B cell (primary cell): ENCODE data around the gene SZT2. TPM values are rescaled to one million over a fixed set of nuclear protein-coding genes. Genes with fewer than 3 reads are reported as not detected.

Source experiments
- ATAC-seq: fragments of 200-7000 bp; cut with Tn5 transposase; one replicate; pipeline ENCODE4 v1.10.0; 2021; ENCODE audit warnings: low read depth, mild to moderate bottlenecking, moderate number of reproducible peaks, moderate library complexity
- CTCF ChIA-PET: fragments of 350-600 bp; sonication (Branson Sonifier 250); formaldehyde crosslinking; loops from one replicate; lab custom pipeline; 2021; ENCODE audit warnings: antibody characterized with exemption, inconsistent platforms; lab: Charles Lee
- POLR2A ChIA-PET: fragments of 350-600 bp; sonication (Branson Sonifier 250); formaldehyde crosslinking; loops from one replicate; lab custom pipeline; 2021; ENCODE audit warnings: antibody characterized with exemption; lab: Charles Lee
- DNase-seq: peaks from one replicate; pipeline ENCODE4 v3.0.0; 2013
- H2AFZ ChIP-seq: 2 replicates; pipeline ENCODE4 v1.6.1; 2012; ENCODE audit warnings: mild to moderate bottlenecking, low read depth, low read length; ENCODE audit not compliant: insufficient read depth, poor library complexity, severe bottlenecking
- H3K27ac ChIP-seq, 2 donors: 1 replicate in 1 of 2; 2 replicates in 1 of 2; pipeline ENCODE4 v1.5.1; 2012 to 2013; ENCODE audit warnings: low read length in 2 of 2, mild to moderate bottlenecking in 2 of 2, moderate library complexity in 1 of 2
- H3K27me3 ChIP-seq, 4 experiments: fragments of 200-600 bp in 1 of 4; sonication (generic) in 1 of 4; replicated peaks in 1 of 4; 1 replicate in 2 of 4; 2 replicates in 2 of 4; pipeline versions ENCODE4 v1.6.1 to v1.7.0; 2013 to 2016; ENCODE audit warnings: low read length in 3 of 4, mild to moderate bottlenecking in 2 of 4, mixed read lengths in 1 of 4, moderate library complexity in 1 of 4; ENCODE audit not compliant: insufficient read depth in 4 of 4, control insufficient read depth in 3 of 4; ENCODE audit errors: control extremely low read depth in 1 of 4
- H3K36me3 ChIP-seq, 2 experiments: replicated peaks in 1 of 2; 1 replicate in 1 of 2; 2 replicates in 1 of 2; pipeline versions ENCODE4 v1.6.1 to v1.7.1; 2013; ENCODE audit warnings: low read length in 1 of 2; ENCODE audit not compliant: insufficient read depth in 2 of 2, control insufficient read depth in 1 of 2; ENCODE audit errors: control extremely low read depth in 1 of 2, extremely low read depth in 1 of 2
- H3K4me1 ChIP-seq, 2 donors: fragments of 200-600 bp in 1 of 2; sonication (generic) in 1 of 2; 1 replicate in 1 of 2; 2 replicates in 1 of 2; pipeline versions ENCODE4 v1.5.1 to v1.6.1; 2013 to 2017; ENCODE audit warnings: low read length in 2 of 2; ENCODE audit not compliant: control insufficient read depth in 2 of 2, insufficient read depth in 2 of 2
- H3K4me2 ChIP-seq: replicated peaks from 2 replicates; pipeline ENCODE3; 2012; ENCODE audit warnings: mild to moderate bottlenecking, low read depth, low read length; ENCODE audit not compliant: poor library complexity, severe bottlenecking
- H3K4me3 ChIP-seq, 5 experiments: fragments of 200-600 bp in 1 of 5; sonication (generic) in 1 of 5; 1 replicate in 3 of 5; 2 replicates in 2 of 5; pipeline versions ENCODE4 v1.5.1 to v1.7.0; 2011 to 2016; ENCODE audit warnings: low read length in 4 of 5, mild to moderate bottlenecking in 4 of 5, low read depth in 2 of 5, control low read depth in 1 of 5, moderate library complexity in 1 of 5; ENCODE audit not compliant: insufficient read depth in 1 of 5; ENCODE audit errors: control extremely low read depth in 1 of 5, extremely low read depth in 1 of 5
- H3K79me2 ChIP-seq: fragments of 200-600 bp; sonication (generic); one replicate; pipeline ENCODE4 v1.6.0; 2016; ENCODE audit warnings: low read length; ENCODE audit not compliant: control insufficient read depth, insufficient read depth
- H3K9ac ChIP-seq: fragments of 200-600 bp; sonication (generic); 2 replicates; pipeline ENCODE4 v1.6.1; 2017; ENCODE audit warnings: mild to moderate bottlenecking, low read length, moderate library complexity
- H3K9me3 ChIP-seq, 3 donors: one replicate each; pipeline versions ENCODE4 v1.6.1 to v1.7.1; 2013; ENCODE audit warnings: low read length in 2 of 3; ENCODE audit not compliant: control insufficient read depth in 2 of 3, insufficient read depth in 1 of 3; ENCODE audit errors: control extremely low read depth in 1 of 3
- H4K20me1 ChIP-seq: 2 replicates; pipeline ENCODE4 v1.6.0; 2012; ENCODE audit warnings: mild to moderate bottlenecking, low read length; ENCODE audit not compliant: insufficient read depth, control insufficient read depth, poor library complexity, severe bottlenecking
- H3K27ac Mint-ChIP-seq: one replicate; pipeline ENCODE4 v1.8.0; 2021; ENCODE audit warnings: mixed read lengths
- H3K27me3 Mint-ChIP-seq: one replicate; pipeline ENCODE4 v1.8.0; 2021; ENCODE audit warnings: mixed read lengths
- H3K4me1 Mint-ChIP-seq: one replicate; pipeline ENCODE4 v1.8.0; 2021; ENCODE audit warnings: mixed read lengths
- H3K4me3 Mint-ChIP-seq: one replicate; pipeline ENCODE4 v1.8.0; 2021; ENCODE audit warnings: mixed read lengths
- H3K9me3 Mint-ChIP-seq: one replicate; pipeline ENCODE4 v1.8.0; 2022; ENCODE audit warnings: mixed read lengths; ENCODE audit not compliant: insufficient read depth
- EZH2 ChIP-seq: IDR thresholded peaks from 2 replicates; pipeline ENCODE4 v1.6.1; 2012; ENCODE audit warnings: borderline replicate concordance, low read depth, mild to moderate bottlenecking, moderate library complexity, low read length; ENCODE audit not compliant: insufficient read depth, poor library complexity, severe bottlenecking
- WGBS: methylation state at CpG from one replicate; pipeline ENCODE4 v1.1.5; 2013; ENCODE audit warnings: missing lambda C conversion rate; ENCODE audit not compliant: insufficient coverage; 5-methylcytosine and 5-hydroxymethylcytosine counted together
- intact Hi-C: fragments of 100-400 bp; cut with micrococcal nuclease; formaldehyde crosslinking; loops from one replicate; pipeline ENCODE4 v1.10.0; 2022
- polyA plus RNA-seq: library from polyadenylated mRNA; depleted of rRNA; stranded (reverse); fragments of >200 nt; gene quantifications from 2 replicates; pipeline ENCODE4 v1.2.3, GENCODE V29; 2012
- total RNA-seq, 2 donors: library from RNA; stranded (reverse); fragments of 120-200 nt in 1 of 2; gene quantifications; 1 replicate in 1 of 2; 2 replicates in 1 of 2; pipeline versions ENCODE4 v1.2.3 to v1.2.4, GENCODE V29; 2013 to 2022
- TF ChIP-seq, protein P1 (sequence below): fragments of 200-600 bp; IDR thresholded peaks from one replicate; pipeline ENCODE4 v1.8.0; 2022; ENCODE audit warnings: antibody characterized with exemption, mild to moderate bottlenecking

SZT2 gene
- total and polyA plus RNA-seq, 2 donors (not counting 1 experiment from before 2014, with no cell fraction given) = 41.4 to 197 TPM

DNA sequence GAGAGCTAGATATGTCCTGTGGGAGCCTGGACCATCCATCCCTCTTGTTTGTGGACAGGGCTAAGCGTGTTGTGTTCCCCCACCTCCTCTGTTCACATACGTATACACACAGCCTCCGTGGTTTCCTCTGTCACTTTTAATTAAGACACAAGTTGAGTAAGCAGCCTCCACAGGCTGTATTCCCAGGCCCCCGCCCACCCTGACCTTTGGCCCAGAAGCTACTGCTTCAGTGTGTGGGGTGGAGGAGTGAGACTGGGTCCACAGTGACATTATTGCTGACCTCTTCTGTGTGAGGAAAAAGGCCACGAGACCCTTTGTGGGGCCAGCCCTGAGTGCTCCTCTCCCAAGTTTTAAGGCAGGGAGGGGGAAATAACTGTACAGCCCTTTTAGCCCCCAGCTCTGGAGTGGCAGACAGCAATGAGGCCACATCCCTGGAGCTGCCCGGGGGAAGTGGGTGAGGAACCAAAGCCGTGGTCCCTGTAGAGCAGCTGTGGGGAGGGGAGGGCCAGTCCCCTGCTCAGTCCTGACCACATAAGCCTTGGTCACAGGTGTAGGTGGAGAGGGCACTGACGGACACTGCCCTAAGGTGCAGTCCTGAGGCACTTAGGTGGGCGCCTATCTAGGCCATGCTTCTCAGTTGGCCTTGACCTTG, 26.3 kb upstream of the SZT2 start:
- H3K4me3 Mint-ChIP-seq = no peak overlapping the region
- intact Hi-C loops = loop anchor here (10.0 kb wide), 1 partner anchor 409 kb away; the partner anchor contains the start of gene SLC2A1
- Histone ChIP-seq H3K4me1 (peaks cover 16 to 26% of the 10 kb centered on the region in 2 donors), H3K9ac (no peak overlapping the region), H3K79me2 (peaks cover 31% of the 10 kb centered on the region), H3K36me3 (peaks cover 0 to 38% of the 10 kb centered on the region in 2 experiments), H2AFZ (no peak overlapping the region), H3K4me3 (no peak overlapping the region), H3K9me3 (no peaks in the 10 kb centered on the region), H3K27me3 (no peaks in the 10 kb centered on the region), H4K20me1 (peaks cover 23% of the 10 kb centered on the region), H3K27ac (peak overlapping the region in 1 of 2 donors; percentile 23), H3K4me2 (no peak overlapping the region)
- CTCF ChIA-PET = interaction anchor here (1.5 kb wide), 1 partner anchor 136 kb away, joined by 4 read pairs; no protein-coding TSS in a partner anchor
- TF ChIP-seq, protein P1, sequence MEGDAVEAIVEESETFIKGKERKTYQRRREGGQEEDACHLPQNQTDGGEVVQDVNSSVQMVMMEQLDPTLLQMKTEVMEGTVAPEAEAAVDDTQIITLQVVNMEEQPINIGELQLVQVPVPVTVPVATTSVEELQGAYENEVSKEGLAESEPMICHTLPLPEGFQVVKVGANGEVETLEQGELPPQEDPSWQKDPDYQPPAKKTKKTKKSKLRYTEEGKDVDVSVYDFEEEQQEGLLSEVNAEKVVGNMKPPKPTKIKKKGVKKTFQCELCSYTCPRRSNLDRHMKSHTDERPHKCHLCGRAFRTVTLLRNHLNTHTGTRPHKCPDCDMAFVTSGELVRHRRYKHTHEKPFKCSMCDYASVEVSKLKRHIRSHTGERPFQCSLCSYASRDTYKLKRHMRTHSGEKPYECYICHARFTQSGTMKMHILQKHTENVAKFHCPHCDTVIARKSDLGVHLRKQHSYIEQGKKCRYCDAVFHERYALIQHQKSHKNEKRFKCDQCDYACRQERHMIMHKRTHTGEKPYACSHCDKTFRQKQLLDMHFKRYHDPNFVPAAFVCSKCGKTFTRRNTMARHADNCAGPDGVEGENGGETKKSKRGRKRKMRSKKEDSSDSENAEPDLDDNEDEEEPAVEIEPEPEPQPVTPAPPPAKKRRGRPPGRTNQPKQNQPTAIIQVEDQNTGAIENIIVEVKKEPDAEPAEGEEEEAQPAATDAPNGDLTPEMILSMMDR = no peak
- no peak for TF ChIP-seq EZH2
- ATAC-seq (no peak), DNase-seq (no peak)
- no peaks in the 10 kb centered on the region for H3K27me3 Mint-ChIP-seq
- H3K4me1 Mint-ChIP-seq = peaks cover 36% of the 10 kb centered on the region
- no peaks in the 10 kb centered on the region for H3K9me3 Mint-ChIP-seq
- no peak overlapping the region for H3K27ac Mint-ChIP-seq
- 93% methylated on average over 6 of the region's 9 CpGs for WGBS
- POLR2A ChIA-PET = interaction anchor here (0.6 to 0.7 kb wide), 2 partner anchors 10 to 47 kb away, joined by 4 read pairs; no protein-coding TSS in a partner anchor

DNA sequence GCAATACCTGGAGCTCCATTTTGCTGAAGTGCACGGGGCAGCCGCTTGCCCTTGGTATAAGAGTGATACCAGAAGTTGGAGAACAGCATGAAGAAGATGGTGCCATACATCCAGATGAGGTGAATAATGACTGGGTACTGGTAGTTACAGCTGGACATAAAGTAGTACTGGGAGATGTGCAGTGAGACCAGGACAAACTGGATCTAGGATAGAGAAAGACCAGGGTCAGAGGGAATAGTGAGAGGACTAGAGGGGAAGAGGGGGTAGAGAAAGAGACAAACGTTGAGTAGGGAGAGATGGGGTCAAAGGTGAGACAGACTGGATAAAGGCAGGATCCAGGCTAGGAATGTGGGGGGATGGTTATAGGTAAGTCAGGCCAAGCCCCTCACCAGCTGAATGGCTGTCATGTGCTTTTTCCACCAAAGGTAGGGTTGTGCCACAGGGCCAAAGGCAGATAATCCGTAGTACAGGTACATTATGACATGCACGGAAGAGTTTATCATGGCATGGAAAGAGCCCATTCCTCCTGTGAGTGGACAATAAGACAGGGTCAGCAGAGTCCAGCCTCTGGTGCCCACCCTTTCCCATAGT, 25.7 kb upstream of the SZT2 start:
- TF ChIP-seq, protein P1 = no peak
- no peak for TF ChIP-seq EZH2
- ChIA-PET CTCF (interaction anchor here (1.0 to 1.5 kb wide), 2 partner anchors 19 to 137 kb away, joined by 3 to 4 read pairs; no protein-coding TSS in a partner anchor), POLR2A (no interaction called here)
- no peak for DNase-seq
- Mint-ChIP-seq H3K4me1 (peaks cover 39% of the 10 kb centered on the region), H3K9me3 (no peaks in the 10 kb centered on the region), H3K27me3 (no peaks in the 10 kb centered on the region), H3K27ac (peak overlapping the region; percentile 18), H3K4me3 (no peak overlapping the region)
- H3K9ac ChIP-seq = no peak overlapping the region
- H3K4me2 ChIP-seq = no peak overlapping the region
- peaks cover 0 to 38% of the 10 kb centered on the region in 2 experiments for H3K36me3 ChIP-seq
- H4K20me1 ChIP-seq = peaks cover 27% of the 10 kb centered on the region
- no peak overlapping the region for H2AFZ ChIP-seq
- peaks cover 20 to 29% of the 10 kb centered on the region in 2 donors for H3K4me1 ChIP-seq
- H3K4me3 ChIP-seq = no peak overlapping the region
- H3K27ac ChIP-seq = peak overlapping the region in 1 of 2 donors; percentile 23
- H3K27me3 ChIP-seq = no peaks in the 10 kb centered on the region
- peaks cover 36% of the 10 kb centered on the region for H3K79me2 ChIP-seq
- 95% methylated on average over 5 of the region's 5 CpGs for WGBS
- H3K9me3 ChIP-seq = no peaks in the 10 kb centered on the region
- ATAC-seq = no peak
- intact Hi-C loops = loop anchor here (10.0 kb wide), 1 partner anchor 409 kb away; the partner anchor contains the start of gene SLC2A1
